Measurements from ENCODE around the gene GOLGA6L2.

Gene GOLGA6L2

GRCh38 chr15:23447107-23447500 lies at the start of gene GOLGA6L2:
TSS of gene GOLGA6L2 (minus strand) at chr15:23447243. CDS start at chr15:23447181, 62 bp downstream.
- H3K27ac Mint-ChIP-seq: no peak within 1 kb of the TSS
- H3K27me3 Mint-ChIP-seq: no peaks in the 10 kb centered on the region

GRCh38 chr15:23484870-23485269 lies 37.8 kb upstream of the GOLGA6L2 start:
- H3K4me3 Mint-ChIP-seq: no peak overlapping the region
- H3K4me1 Mint-ChIP-seq (ENCODE audit: low read depth): no peaks in the 10 kb centered on the region

More at GRCh38 chr15:23447107-23447500, at the start of gene GOLGA6L2:
- H3K36me3 Mint-ChIP-seq (ENCODE audit: low read depth): no peaks in the 10 kb centered on the region
- H3K9me3 Mint-ChIP-seq: no peaks in the 10 kb centered on the region
- H3K4me1 Mint-ChIP-seq (ENCODE audit: low read depth): no peaks in the 10 kb centered on the region
- H3K4me3 Mint-ChIP-seq: no peak within 1 kb of the TSS

DNA sequence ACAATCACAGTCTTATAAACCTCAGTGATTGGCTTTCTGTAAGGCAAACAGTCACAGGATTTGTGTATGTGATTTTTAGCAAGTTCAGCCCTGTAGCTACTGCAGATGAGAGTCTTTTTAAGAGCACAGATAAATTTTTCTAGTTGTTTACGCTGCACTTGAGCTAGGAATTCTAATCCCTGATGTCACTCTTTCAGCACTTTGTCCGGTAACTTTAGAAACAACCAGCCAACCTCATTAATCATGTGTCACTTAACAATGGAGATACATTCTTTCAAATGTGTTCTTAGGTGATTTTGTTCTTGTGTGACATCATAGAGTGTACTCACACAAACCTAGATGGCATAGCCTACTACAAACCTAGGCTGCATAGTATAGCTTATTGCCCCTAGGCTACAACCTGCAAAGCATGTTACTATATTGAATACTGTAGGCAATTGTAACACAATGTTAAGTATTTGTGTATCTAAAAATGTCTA lies 36.8 kb upstream of the GOLGA6L2 start:
- no peaks in the 10 kb centered on the region for H3K9me3 Mint-ChIP-seq
- H3K36me3 Mint-ChIP-seq (ENCODE audit: low read depth): no peaks in the 10 kb centered on the region
- peaks cover 4% of the 10 kb centered on the region for H3K27me3 Mint-ChIP-seq
- no peak overlapping the region for H3K4me3 Mint-ChIP-seq
- no peaks in the 10 kb centered on the region for H3K4me1 Mint-ChIP-seq (ENCODE audit: low read depth)
- no peak overlapping the region for H3K27ac Mint-ChIP-seq

More at GRCh38 chr15:23484870-23485269, 37.8 kb upstream of the GOLGA6L2 start:
- H3K9me3 Mint-ChIP-seq: no peaks in the 10 kb centered on the region
- no peaks in the 10 kb centered on the region for H3K36me3 Mint-ChIP-seq (ENCODE audit: low read depth)
- no peak overlapping the region for H3K27ac Mint-ChIP-seq
- peaks cover 4% of the 10 kb centered on the region for H3K27me3 Mint-ChIP-seq

DNA sequence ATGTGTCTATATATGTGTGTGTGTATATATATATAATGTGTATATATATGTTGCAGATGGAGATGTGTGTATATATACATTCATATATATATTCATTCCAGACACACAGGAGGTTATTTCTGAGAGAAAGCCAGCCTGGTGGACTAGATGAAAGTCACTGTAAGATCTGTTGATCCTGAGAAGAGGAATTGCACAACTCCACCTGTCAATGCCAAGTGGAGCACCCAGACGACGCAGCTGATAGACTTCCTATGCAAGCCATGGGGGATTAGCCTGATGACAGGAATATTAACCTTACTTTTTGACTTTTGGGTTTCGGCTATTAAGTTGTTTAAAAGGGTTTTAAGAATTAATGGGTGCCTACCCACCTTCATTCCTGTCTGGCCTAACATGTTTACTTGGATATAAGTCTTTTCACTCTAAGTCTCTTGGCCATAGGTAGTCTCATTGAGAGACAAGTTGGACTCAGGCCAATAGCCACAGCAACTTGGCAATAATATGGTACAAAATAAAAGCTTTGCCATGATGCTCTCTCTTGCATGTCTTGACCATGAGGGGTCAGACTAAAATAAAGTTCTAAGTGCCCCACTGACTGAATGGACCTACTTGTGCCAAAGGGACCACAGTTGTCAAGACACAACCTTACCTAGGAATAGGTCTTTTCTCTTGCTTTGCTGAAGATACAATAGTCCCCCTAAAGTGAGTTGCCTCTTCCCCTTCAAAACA lies 35.9 kb upstream of the GOLGA6L2 start:
- Mint-ChIP-seq H3K4me1 (ENCODE audit: low read depth) (no peaks in the 10 kb centered on the region), H3K36me3 (ENCODE audit: low read depth) (no peaks in the 10 kb centered on the region), H3K27ac (no peak overlapping the region), H3K4me3 (no peak overlapping the region), H3K9me3 (no peaks in the 10 kb centered on the region), H3K27me3 (peaks cover 4% of the 10 kb centered on the region)

- Mint-ChIP-seq H3K36me3 (ENCODE audit: low read depth) (no peaks in the 10 kb centered on the region), H3K4me3 (no peak overlapping the region), H3K4me1 (ENCODE audit: low read depth) (no peaks in the 10 kb centered on the region), H3K9me3 (no peaks in the 10 kb centered on the region), H3K27me3 (peaks cover 4% of the 10 kb centered on the region), H3K27ac (no peak overlapping the region)
These were observed 35.2 kb upstream of the GOLGA6L2 start for GRCh38 chr15:23482228-23482627.

GRCh38 chr15:23477920-23478319 lies 30.9 kb upstream of the GOLGA6L2 start:
- Mint-ChIP-seq H3K9me3 (no peaks in the 10 kb centered on the region), H3K36me3 (ENCODE audit: low read depth) (no peaks in the 10 kb centered on the region), H3K27ac (no peak overlapping the region), H3K4me1 (ENCODE audit: low read depth) (no peaks in the 10 kb centered on the region), H3K4me3 (no peak overlapping the region), H3K27me3 (no peaks in the 10 kb centered on the region)

- H3K27ac Mint-ChIP-seq: no peak overlapping the region
- no peaks in the 10 kb centered on the region for H3K36me3 Mint-ChIP-seq (ENCODE audit: low read depth)
- peaks cover 4% of the 10 kb centered on the region for H3K27me3 Mint-ChIP-seq
- H3K9me3 Mint-ChIP-seq: no peaks in the 10 kb centered on the region
- H3K4me3 Mint-ChIP-seq: no peak overlapping the region
- H3K4me1 Mint-ChIP-seq (ENCODE audit: low read depth): no peaks in the 10 kb centered on the region
These were observed 25.6 kb upstream of the GOLGA6L2 start for GRCh38 chr15:23472678-23473077.

DNA sequence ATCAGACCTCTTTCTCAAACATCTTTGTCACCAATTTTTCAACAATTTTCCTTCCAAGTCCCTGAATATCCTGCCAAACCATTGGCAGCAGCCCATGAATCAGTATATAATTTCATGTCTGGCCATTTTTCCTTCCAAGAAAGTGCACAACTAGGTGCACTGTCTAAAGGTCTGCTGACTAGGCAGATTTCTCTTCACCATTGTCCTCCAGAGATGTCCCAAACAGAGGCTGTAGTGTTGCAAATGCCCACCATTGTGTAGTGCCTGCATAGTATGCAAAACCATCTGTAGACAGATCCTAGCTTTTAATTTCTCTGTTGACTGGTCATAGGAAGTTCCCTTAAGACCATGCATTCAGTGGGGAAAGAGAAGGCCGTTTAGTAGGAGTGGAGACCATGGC lies 25.0 kb upstream of the GOLGA6L2 start:
- Mint-ChIP-seq H3K36me3 (ENCODE audit: low read depth) (no peaks in the 10 kb centered on the region), H3K9me3 (no peaks in the 10 kb centered on the region), H3K4me3 (no peak overlapping the region), H3K4me1 (ENCODE audit: low read depth) (no peaks in the 10 kb centered on the region), H3K27me3 (peaks cover 4% of the 10 kb centered on the region), H3K27ac (no peak overlapping the region)

DNA sequence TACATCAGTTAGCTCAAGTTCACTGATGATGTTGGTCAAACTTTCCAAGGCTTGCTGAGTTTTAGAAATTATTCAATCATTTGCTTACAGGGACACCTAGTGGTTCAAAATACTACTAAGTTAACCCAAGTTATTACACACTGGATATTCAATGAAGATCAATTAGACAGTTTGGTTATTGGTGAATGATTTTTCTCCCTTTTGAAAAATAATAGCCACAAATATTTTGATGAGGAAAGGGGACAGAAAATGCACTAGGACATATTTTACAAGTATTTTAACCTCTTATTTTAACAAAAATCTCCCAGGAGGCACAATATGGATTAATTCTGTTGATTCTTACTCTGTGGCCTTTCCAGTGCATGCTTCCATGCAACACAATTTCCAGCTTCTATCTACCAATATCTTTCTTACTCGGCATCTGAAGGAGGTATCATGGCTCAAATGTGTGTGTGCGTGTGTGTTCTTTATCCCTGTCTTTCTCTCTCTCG lies 20.1 kb upstream of the GOLGA6L2 start:
- Mint-ChIP-seq H3K27me3 (peaks cover 7% of the 10 kb centered on the region), H3K4me3 (no peak overlapping the region), H3K4me1 (ENCODE audit: low read depth) (no peaks in the 10 kb centered on the region)

GRCh38 chr15:23457890-23458289 lies 10.8 kb upstream of the GOLGA6L2 start:
- no peaks in the 10 kb centered on the region for H3K9me3 Mint-ChIP-seq
- H3K4me1 Mint-ChIP-seq (ENCODE audit: low read depth): no peaks in the 10 kb centered on the region
- no peak overlapping the region for H3K4me3 Mint-ChIP-seq
- no peaks in the 10 kb centered on the region for H3K36me3 Mint-ChIP-seq (ENCODE audit: low read depth)
- H3K27me3 Mint-ChIP-seq: no peaks in the 10 kb centered on the region
- H3K27ac Mint-ChIP-seq: no peak overlapping the region

More for the DNA sequence above, 20.1 kb upstream of the GOLGA6L2 start:
- Mint-ChIP-seq H3K36me3 (ENCODE audit: low read depth) (no peaks in the 10 kb centered on the region), H3K9me3 (no peaks in the 10 kb centered on the region), H3K27ac (no peak overlapping the region)

GRCh38 chr15:23446215-23447106 lies 582 bp downstream of the GOLGA6L2 start:
- Mint-ChIP-seq H3K27ac (no peak overlapping the region), H3K27me3 (no peaks in the 10 kb centered on the region), H3K4me1 (ENCODE audit: low read depth) (no peaks in the 10 kb centered on the region), H3K9me3 (no peaks in the 10 kb centered on the region), H3K4me3 (no peak overlapping the region), H3K36me3 (ENCODE audit: low read depth) (no peaks in the 10 kb centered on the region)

GRCh38 chr15:23444269-23444668 lies 2.8 kb downstream of the GOLGA6L2 start:
- H3K27me3 Mint-ChIP-seq: no peaks in the 10 kb centered on the region
- H3K9me3 Mint-ChIP-seq: no peaks in the 10 kb centered on the region

DNA sequence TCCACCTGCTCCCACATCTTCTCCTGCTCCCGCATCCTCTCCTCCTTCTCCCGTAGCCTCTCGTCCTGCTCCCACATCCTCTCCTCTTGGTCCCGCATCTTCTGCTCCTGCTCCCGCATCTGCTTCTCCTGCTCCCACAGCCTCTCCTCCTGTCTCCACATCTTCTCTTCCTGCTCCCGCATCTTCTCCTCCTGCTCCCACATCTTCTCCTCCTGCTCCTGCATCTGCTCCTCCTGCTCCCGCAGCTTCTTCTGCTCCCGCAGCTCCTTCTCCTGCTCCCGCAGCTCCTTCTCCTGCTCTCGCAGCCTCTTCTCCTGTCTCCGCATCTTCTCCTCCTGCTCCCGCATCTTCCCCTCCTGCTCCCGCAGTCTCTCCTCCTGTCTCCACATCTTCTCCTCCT lies 5.8 kb downstream of the GOLGA6L2 start:
- H3K27me3 Mint-ChIP-seq: no peaks in the 10 kb centered on the region
- H3K4me3 Mint-ChIP-seq: no peak overlapping the region
- no peaks in the 10 kb centered on the region for H3K9me3 Mint-ChIP-seq
- H3K36me3 Mint-ChIP-seq (ENCODE audit: low read depth): no peaks in the 10 kb centered on the region
- H3K4me1 Mint-ChIP-seq (ENCODE audit: low read depth): no peaks in the 10 kb centered on the region
- H3K27ac Mint-ChIP-seq: no peak overlapping the region

More at GRCh38 chr15:23444269-23444668, 2.8 kb downstream of the GOLGA6L2 start:
- Mint-ChIP-seq H3K4me1 (ENCODE audit: low read depth) (no peaks in the 10 kb centered on the region), H3K4me3 (no peak overlapping the region), H3K36me3 (ENCODE audit: low read depth) (no peaks in the 10 kb centered on the region), H3K27ac (no peak overlapping the region)

DNA sequence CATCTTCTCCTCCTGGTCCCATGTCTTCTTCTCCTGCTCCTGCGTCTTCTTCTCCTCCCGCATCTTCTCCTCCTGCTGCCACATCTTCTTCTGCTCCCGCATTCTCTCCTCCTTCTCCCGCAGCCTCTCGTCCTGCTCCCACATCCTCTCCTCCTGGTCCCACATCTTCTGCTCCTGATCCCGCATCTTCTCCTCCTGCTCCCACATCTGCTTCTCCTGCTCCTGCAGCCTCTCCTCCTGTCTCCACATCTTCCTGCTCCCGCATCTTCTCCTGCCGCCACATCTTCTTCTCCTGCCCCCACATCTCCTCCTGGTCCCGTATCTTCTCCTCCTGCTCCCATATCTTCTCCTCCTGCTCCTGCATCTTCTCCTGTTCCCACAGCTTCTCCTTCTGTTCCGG lies 6.4 kb downstream of the GOLGA6L2 start:
- Mint-ChIP-seq H3K27ac (no peak overlapping the region), H3K36me3 (ENCODE audit: low read depth) (no peaks in the 10 kb centered on the region), H3K4me3 (no peak overlapping the region), H3K9me3 (no peaks in the 10 kb centered on the region), H3K27me3 (no peaks in the 10 kb centered on the region), H3K4me1 (ENCODE audit: low read depth) (no peaks in the 10 kb centered on the region)

DNA sequence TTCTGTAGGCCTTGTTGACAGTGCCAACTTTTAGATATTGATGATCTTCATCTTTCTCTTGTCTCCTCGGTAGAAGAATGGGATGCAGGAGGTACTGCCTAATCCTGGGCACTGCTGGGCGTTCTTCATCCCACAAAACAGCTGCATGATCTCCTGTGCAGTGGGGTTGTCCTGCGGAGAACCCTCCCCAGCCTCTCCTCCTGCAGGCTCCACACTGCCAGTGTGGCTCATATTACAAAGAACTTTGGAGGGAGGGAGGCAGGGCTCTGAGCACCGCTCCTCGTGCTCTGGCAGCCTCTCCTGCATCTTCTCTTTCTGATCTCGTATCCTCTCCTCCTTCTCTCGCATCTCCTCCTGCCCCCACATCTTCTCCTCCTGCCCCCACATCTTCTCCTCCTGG lies 7.5 kb downstream of the GOLGA6L2 start:
- H3K27ac Mint-ChIP-seq: no peak overlapping the region
- no peaks in the 10 kb centered on the region for H3K9me3 Mint-ChIP-seq
- no peak overlapping the region for H3K4me3 Mint-ChIP-seq
- no peaks in the 10 kb centered on the region for H3K36me3 Mint-ChIP-seq (ENCODE audit: low read depth)
- H3K4me1 Mint-ChIP-seq (ENCODE audit: low read depth): no peaks in the 10 kb centered on the region
- no peaks in the 10 kb centered on the region for H3K27me3 Mint-ChIP-seq

Measured in stimulated activated naive CD8-positive, alpha-beta T cell treated with anti-CD3 and anti-CD28 coated beads, Interleukin-15, Interleukin-2, amounts not matched to agents 100 ng/mL and 50 ng/mL, for 24 hours (primary cell).